ENCODE data around the gene MXRA7. TPM values are rescaled to one million over a fixed set of nuclear protein-coding genes. Genes with fewer than 3 reads are reported as not detected.

The MXRA7 gene
- polyA plus RNA-seq, 1 of the 3 experiments (the other 2 are of a cell fraction), result 154 TPM

DNA sequence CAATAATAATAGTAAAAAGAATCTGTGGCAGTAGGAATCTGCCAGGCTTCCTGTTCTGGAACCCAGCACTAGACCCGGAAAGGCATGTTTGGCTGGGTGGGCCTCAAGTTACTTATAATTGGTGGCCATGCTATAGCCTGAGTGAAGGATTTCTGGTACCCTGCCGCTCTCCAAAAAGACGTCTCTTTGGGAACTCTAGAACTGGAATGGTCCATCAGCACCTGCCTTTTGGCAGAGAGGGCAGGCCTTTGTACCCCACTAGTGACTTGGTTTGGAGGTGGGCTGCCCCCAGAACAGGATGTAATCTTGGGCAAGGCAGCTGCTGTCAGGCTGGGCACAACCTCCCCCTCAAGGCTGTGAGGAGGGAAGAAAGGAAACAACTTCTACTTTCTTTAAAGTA, 37.9 kb downstream of the MXRA7 start:
- Histone ChIP-seq H3K4me1 (ENCODE audit: control insufficient read depth in 1 of 2, insufficient read depth in 2 of 2, low read depth in 1 of 2, low read length in 1 of 2) (peaks cover 0 to 33% of the 10 kb centered on the region in 2 experiments; a peak in 2 of 4 replicates), H3K27me3 (ENCODE audit: insufficient read depth) (no peaks in the 10 kb centered on the region), H4K20me1 (ENCODE audit: insufficient read depth) (no peaks in the 10 kb centered on the region), H3K36me3 (replicated peaks in 1 of 2; ENCODE audit: control insufficient read depth in 1 of 2, insufficient read depth in 2 of 2, low read length in 1 of 2) (peaks cover 11% of the 10 kb centered on the region in 2 experiments), H3K9me2 (no peaks in the 10 kb centered on the region), H3K79me2 (ENCODE audit: insufficient read depth) (no peaks in the 10 kb centered on the region), H3K4me3 (ENCODE audit: low read depth in 2 of 2, low read length in 1 of 2) (no peak overlapping the region), H3F3A (replicated peaks; ENCODE audit: insufficient read depth) (peaks cover 12% of the 10 kb centered on the region), H3K9me3 (no peaks in the 10 kb centered on the region), H2AFZ (ENCODE audit: low read depth) (no peak overlapping the region), H3K9ac (no peak overlapping the region), H3K27ac (ENCODE audit: low read depth in 2 of 2, low read length in 1 of 2) (peak overlapping the region; percentile 8 to 94; a peak in 2 of 4 replicates), H3K4me2 (peak overlapping the region; percentile 77)
- ChIA-PET POLR2A (interaction anchor here (1.1 kb wide), 2 partner anchors 35 to 115 kb away, joined by 3 read pairs; no protein-coding TSS in a partner anchor), CTCF (interaction anchor here (1.0 to 4.2 kb wide), 6 partner anchors 9 to 149 kb away, joined by 3 to 42 read pairs (median 11); no protein-coding TSS in a partner anchor)
- WGBS (ENCODE audit: low lambda C conversion rate), result 92% methylated on average over 3 of the region's 3 CpGs
- no peak for DNase-seq
- TF ChIP-seq EZH2phosphoT487 (IDR thresholded peaks at IDR 0.05; ENCODE audit: borderline replicate concordance, low read depth) (no peak), ELF1 (IDR thresholded peaks at IDR 0.05) (no peak), EP300 (IDR thresholded peaks at IDR 0.05; ENCODE audit: borderline replicate concordance in 1 of 2, low read depth in 1 of 2, low read length in 1 of 2) (no peak), RXRA (IDR thresholded peaks at IDR 0.05; ENCODE audit: borderline replicate concordance, low read depth) (no peak), RAD21 (IDR thresholded peaks at IDR 0.05; ENCODE audit: low read length) (no peak), FOXM1 (IDR thresholded peaks at IDR 0.05; ENCODE audit: low read depth) (no peak), CHD2 (IDR thresholded peaks at IDR 0.05; ENCODE audit: low read length, partially characterized antibody) (no peak), MXI1 (IDR thresholded peaks at IDR 0.05; ENCODE audit: low read depth, low read length) (no peak)
- TF ChIP-seq, protein P1, sequence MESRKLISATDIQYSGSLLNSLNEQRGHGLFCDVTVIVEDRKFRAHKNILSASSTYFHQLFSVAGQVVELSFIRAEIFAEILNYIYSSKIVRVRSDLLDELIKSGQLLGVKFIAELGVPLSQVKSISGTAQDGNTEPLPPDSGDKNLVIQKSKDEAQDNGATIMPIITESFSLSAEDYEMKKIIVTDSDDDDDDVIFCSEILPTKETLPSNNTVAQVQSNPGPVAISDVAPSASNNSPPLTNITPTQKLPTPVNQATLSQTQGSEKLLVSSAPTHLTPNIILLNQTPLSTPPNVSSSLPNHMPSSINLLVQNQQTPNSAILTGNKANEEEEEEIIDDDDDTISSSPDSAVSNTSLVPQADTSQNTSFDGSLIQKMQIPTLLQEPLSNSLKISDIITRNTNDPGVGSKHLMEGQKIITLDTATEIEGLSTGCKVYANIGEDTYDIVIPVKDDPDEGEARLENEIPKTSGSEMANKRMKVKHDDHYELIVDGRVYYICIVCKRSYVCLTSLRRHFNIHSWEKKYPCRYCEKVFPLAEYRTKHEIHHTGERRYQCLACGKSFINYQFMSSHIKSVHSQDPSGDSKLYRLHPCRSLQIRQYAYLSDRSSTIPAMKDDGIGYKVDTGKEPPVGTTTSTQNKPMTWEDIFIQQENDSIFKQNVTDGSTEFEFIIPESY (IDR thresholded peaks at IDR 0.05; ENCODE audit: borderline replicate concordance, low read depth), result no peak
- TF ChIP-seq, protein P2, sequence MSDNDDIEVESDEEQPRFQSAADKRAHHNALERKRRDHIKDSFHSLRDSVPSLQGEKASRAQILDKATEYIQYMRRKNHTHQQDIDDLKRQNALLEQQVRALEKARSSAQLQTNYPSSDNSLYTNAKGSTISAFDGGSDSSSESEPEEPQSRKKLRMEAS (IDR thresholded peaks at IDR 0.05; ENCODE audit: low read depth), result no peak
- TF ChIP-seq, protein P3, sequence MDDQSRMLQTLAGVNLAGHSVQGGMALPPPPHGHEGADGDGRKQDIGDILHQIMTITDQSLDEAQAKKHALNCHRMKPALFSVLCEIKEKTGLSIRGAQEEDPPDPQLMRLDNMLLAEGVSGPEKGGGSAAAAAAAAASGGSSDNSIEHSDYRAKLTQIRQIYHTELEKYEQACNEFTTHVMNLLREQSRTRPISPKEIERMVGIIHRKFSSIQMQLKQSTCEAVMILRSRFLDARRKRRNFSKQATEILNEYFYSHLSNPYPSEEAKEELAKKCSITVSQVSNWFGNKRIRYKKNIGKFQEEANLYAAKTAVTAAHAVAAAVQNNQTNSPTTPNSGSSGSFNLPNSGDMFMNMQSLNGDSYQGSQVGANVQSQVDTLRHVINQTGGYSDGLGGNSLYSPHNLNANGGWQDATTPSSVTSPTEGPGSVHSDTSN (IDR thresholded peaks at IDR 0.05), result no peak

DNA sequence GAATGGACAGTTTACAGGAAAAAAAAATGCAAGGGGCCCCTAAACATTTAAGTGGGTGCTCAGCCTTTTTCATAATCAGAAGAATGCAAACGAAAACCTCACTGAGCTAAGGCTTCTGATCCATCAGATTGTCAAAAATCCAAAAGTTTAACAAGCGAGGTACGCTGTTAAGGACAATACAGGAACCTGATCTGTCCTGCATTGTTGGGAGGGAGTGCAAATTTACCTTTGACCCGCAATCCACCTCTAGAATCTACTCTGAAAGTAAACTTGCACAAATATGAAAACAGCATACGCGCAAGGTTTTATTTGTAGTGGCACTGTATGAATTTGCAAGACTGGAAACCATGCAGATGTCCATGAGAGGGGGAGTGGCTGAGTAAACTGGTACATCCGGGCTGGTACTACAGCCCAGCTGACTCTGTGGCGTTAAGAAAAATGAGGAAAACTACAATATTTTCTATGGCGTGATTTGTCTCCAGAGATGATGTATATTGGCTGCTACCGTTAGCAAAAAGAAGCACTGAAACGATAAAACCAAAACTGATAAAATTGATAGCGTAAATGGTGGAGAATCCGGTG, 38.4 kb downstream of the MXRA7 start:
- DNase-seq, result no peak
- WGBS (ENCODE audit: low lambda C conversion rate), result 53% methylated on average over 13 of the region's 13 CpGs
- Histone ChIP-seq H3K4me3 (ENCODE audit: low read depth in 2 of 2, low read length in 1 of 2) (peak overlapping the region; percentile 69 to 70), H3K27me3 (ENCODE audit: insufficient read depth) (no peaks in the 10 kb centered on the region), H3K27ac (ENCODE audit: low read depth in 2 of 2, low read length in 1 of 2) (peak overlapping the region; percentile 59 to 94; a peak in 3 of 4 replicates), H3K79me2 (ENCODE audit: insufficient read depth) (no peaks in the 10 kb centered on the region), H2AFZ (ENCODE audit: low read depth) (peak overlapping the region; percentile 77), H3K4me2 (peak overlapping the region; percentile 77), H3F3A (replicated peaks; ENCODE audit: insufficient read depth) (peaks cover 12% of the 10 kb centered on the region), H3K9me2 (no peaks in the 10 kb centered on the region), H3K4me1 (ENCODE audit: control insufficient read depth in 1 of 2, insufficient read depth in 2 of 2, low read depth in 1 of 2, low read length in 1 of 2) (peaks cover 0 to 33% of the 10 kb centered on the region in 2 experiments; a peak in 2 of 4 replicates), H3K36me3 (replicated peaks in 1 of 2; ENCODE audit: control insufficient read depth in 1 of 2, insufficient read depth in 2 of 2, low read length in 1 of 2) (peaks cover 5 to 9% of the 10 kb centered on the region in 2 experiments), H4K20me1 (ENCODE audit: insufficient read depth) (no peaks in the 10 kb centered on the region), H3K9ac (peak overlapping the region; percentile 76), H3K9me3 (no peaks in the 10 kb centered on the region)
- CTCF ChIA-PET, result interaction anchor here (0.7 to 4.2 kb wide), 13 partner anchors 9 to 149 kb away, joined by 3 to 42 read pairs (median 5); no protein-coding TSS in a partner anchor
- no peak for TF ChIP-seq YY1 (IDR thresholded peaks at IDR 0.05; ENCODE audit: low read depth)
- 0 out of 2 replicates have a peak, but pooled peaks have one; percentile 23 for TF ChIP-seq ELF1 (IDR thresholded peaks at IDR 0.05)
- TF ChIP-seq EZH2phosphoT487 (IDR thresholded peaks at IDR 0.05; ENCODE audit: borderline replicate concordance, low read depth), result no peak
- TF ChIP-seq GABPA (IDR thresholded peaks at IDR 0.05; ENCODE audit: low read depth), result no peak
- POLR2A ChIA-PET, result interaction anchor here (0.6 to 1.6 kb wide), 7 partner anchors 9 to 637 kb away, joined by 3 to 11 read pairs (median 4); no protein-coding TSS in a partner anchor

Measured in SK-N-SH (cell line).